K562 (cell line): ENCODE measurements around the gene BCL2L1. TPM values are rescaled to one million over a fixed set of nuclear protein-coding genes. Genes with fewer than 3 reads are reported as not detected.

Source experiments
- BDP1 ChIP-seq: IDR thresholded peaks from 3 replicates; pipeline ENCODE4 v1.6.1; 2011; ENCODE audit not compliant: insufficient read length, insufficient read depth
- CCNT2 ChIP-seq: IDR thresholded peaks from 2 replicates; pipeline ENCODE4 v1.6.1; 2011; ENCODE audit warnings: borderline replicate concordance, low read depth, mild to moderate bottlenecking, moderate library complexity, mixed read lengths, low read length; ENCODE audit not compliant: insufficient read length; ENCODE audit errors: extremely low read depth
- CREBBP ChIP-seq: IDR thresholded peaks from one replicate; pipeline ENCODE4 v1.6.1; 2012; ENCODE audit warnings: low read depth, mild to moderate bottlenecking, control low read depth, inconsistent platforms, low read length
- ELF1 ChIP-seq: fragments of 200-800 bp; sonication (Bioruptor generic); IDR thresholded peaks from 2 replicates; pipeline ENCODE4 v1.6.1; 2016; ENCODE audit warnings: missing genetic modification characterization, missing compliant biosample characterization
- ETV5 ChIP-seq: sonication (generic); formaldehyde crosslinking; IDR thresholded peaks from 2 replicates; pipeline ENCODE4 v1.4.0; 2020; ENCODE audit warnings: low read depth, mild to moderate bottlenecking, missing genetic modification reagents
- FOS ChIP-seq: IDR thresholded peaks from 3 replicates; pipeline ENCODE4 v1.6.1; 2011; ENCODE audit not compliant: insufficient read length; ENCODE audit errors: extremely low read depth
- MCM7 ChIP-seq, 2 experiments: fragments of 450-650 bp; IDR thresholded peaks; 2 replicates each; pipeline ENCODE4 v1.6.1; 2016 to 2018
- MTF1 ChIP-seq: fragments of 250-450 bp; sonication (Bioruptor Pico); IDR thresholded peaks from 2 replicates; pipeline ENCODE4 v1.9.0; 2021; ENCODE audit warnings: moderate library complexity, mild to moderate bottlenecking, inconsistent platforms, borderline replicate concordance
- NELFE ChIP-seq: IDR thresholded peaks from 2 replicates; pipeline ENCODE4 v1.6.1; 2011; ENCODE audit warnings: mild to moderate bottlenecking; ENCODE audit not compliant: insufficient read depth, insufficient read length
- NFE2L1 ChIP-seq: fragments of 450-650 bp; IDR thresholded peaks from 2 replicates; pipeline ENCODE4 v1.6.1; 2016; ENCODE audit warnings: missing genetic modification characterization, low read depth, mild to moderate bottlenecking, missing compliant biosample characterization, moderate library complexity, borderline replicate concordance
- NFIX ChIP-seq: fragments of 250-450 bp; sonication (Bioruptor Pico); IDR thresholded peaks from 2 replicates; pipeline ENCODE4 v1.4.0; 2020; ENCODE audit warnings: low read depth, mild to moderate bottlenecking, moderate library complexity
- NR2F6 ChIP-seq: fragments of 450-650 bp; formaldehyde crosslinking; IDR thresholded peaks from 2 replicates; pipeline ENCODE4 v1.4.0; 2020; ENCODE audit warnings: mild to moderate bottlenecking
- NUFIP1 ChIP-seq: fragments of 450-650 bp; IDR thresholded peaks from 2 replicates; pipeline ENCODE4 v1.6.1; 2018; ENCODE audit not compliant: partially characterized antibody
- RAD21 ChIP-seq, 2 experiments: fragments of 250-450 bp in 1 of 2; fragments of 450-650 bp in 1 of 2; sonication (Bioruptor Pico) in 1 of 2; formaldehyde crosslinking in 1 of 2; IDR thresholded peaks in 1 of 2; conservative IDR thresholded peaks in 1 of 2; 2 replicates each; pipeline versions ENCODE4 v1.4.0 to v1.8.0; 2020 to 2022; ENCODE audit warnings: mild to moderate bottlenecking in 2 of 2, moderate library complexity in 1 of 2
- RBM39 ChIP-seq: fragments of 200-400 bp; formaldehyde crosslinking; optimal IDR thresholded peaks from 2 replicates; pipeline ENCODE3; 2018; ENCODE audit warnings: low read depth, low read length
- RFX7 ChIP-seq: fragments of 250-450 bp; sonication (Bioruptor Pico); IDR thresholded peaks from 2 replicates; pipeline ENCODE4 v1.5.1; 2021; ENCODE audit warnings: mild to moderate bottlenecking
- SMARCE1 ChIP-seq: fragments of 450-650 bp; IDR thresholded peaks from 2 replicates; pipeline ENCODE4 v1.7.1; 2016; ENCODE audit warnings: mild to moderate bottlenecking
- STAT5A ChIP-seq: IDR thresholded peaks from 2 replicates; pipeline ENCODE4 v1.6.1; 2012; ENCODE audit warnings: low read length, inconsistent platforms, borderline replicate concordance
- TAL1 ChIP-seq: fragments of 450-650 bp; IDR thresholded peaks from 2 replicates; pipeline ENCODE4 v1.6.1; 2016; ENCODE audit warnings: mild to moderate bottlenecking
- ZC3H11A ChIP-seq: IDR thresholded peaks from 2 replicates; pipeline ENCODE4 v1.6.1; 2012; ENCODE audit warnings: low read depth, low read length, improper control_type of control experiment
- ZNF3 ChIP-seq: fragments of 250-450 bp; sonication (Bioruptor Pico); IDR thresholded peaks from 2 replicates; pipeline ENCODE4 v1.5.0; 2021; ENCODE audit warnings: mild to moderate bottlenecking, moderate library complexity
- polyA plus RNA-seq, 8 experiments: library from polyadenylated mRNA; depleted of rRNA in 4 of 8; stranded (reverse) in 5 of 8; unstranded in 3 of 8; fragments of >200 nt; fragmentation: Nextera tagmentation in 2 of 8; fragmentation: Illumina TruSeq in 1 of 8; extraction: Ambion mirVana in 2 of 8; extraction: Trizol in 1 of 8; gene quantifications; 2 replicates each; pipeline versions ENCODE4 v1.2.1 to v1.2.3, GENCODE V29; 2011 to 2014; ENCODE audit warnings: inconsistent platforms in 1 of 8, missing spikeins in 1 of 8
- total RNA-seq, 7 experiments: library from RNA; depleted of rRNA in 6 of 7; stranded (reverse); fragments of >200 nt in 6 of 7; fragmentation: Illumina TruSeq in 2 of 7; extraction: Trizol in 2 of 7; gene quantifications; 2 replicates each; pipeline versions ENCODE4 v1.2.1 to v1.2.3, GENCODE V29; 2011 to 2021; ENCODE audit warnings: low replicate concordance in 1 of 7
- TF ChIP-seq, protein P1 (sequence below): fragments of 450-650 bp; IDR thresholded peaks from 2 replicates; pipeline ENCODE4 v1.6.1; 2014; ENCODE audit warnings: low read depth, mild to moderate bottlenecking, moderate library complexity, borderline replicate concordance
- TF ChIP-seq, protein P2 (sequence below): fragments of 250-450 bp; sonication (Bioruptor Pico); IDR thresholded peaks from 2 replicates; pipeline ENCODE4 v1.8.0; 2021; ENCODE audit warnings: mild to moderate bottlenecking, moderate library complexity
- TF ChIP-seq, protein P3 (sequence below): fragments of 450-650 bp; IDR thresholded peaks from 2 replicates; pipeline ENCODE4 v1.6.1; 2016
- TF ChIP-seq, protein P4 (sequence below): sonication (generic); formaldehyde crosslinking; IDR thresholded peaks from 2 replicates; pipeline ENCODE4 v1.8.0; 2022; ENCODE audit warnings: missing genetic modification reagents, mild to moderate bottlenecking, moderate library complexity, borderline replicate concordance

BCL2L1 gene
- total and polyA plus RNA-seq, 9 of the 15 experiments (the other 6 are each of a cell fraction or from before 2014, with no cell fraction given), result 3.3 to 182 (median 120) TPM

DNA sequence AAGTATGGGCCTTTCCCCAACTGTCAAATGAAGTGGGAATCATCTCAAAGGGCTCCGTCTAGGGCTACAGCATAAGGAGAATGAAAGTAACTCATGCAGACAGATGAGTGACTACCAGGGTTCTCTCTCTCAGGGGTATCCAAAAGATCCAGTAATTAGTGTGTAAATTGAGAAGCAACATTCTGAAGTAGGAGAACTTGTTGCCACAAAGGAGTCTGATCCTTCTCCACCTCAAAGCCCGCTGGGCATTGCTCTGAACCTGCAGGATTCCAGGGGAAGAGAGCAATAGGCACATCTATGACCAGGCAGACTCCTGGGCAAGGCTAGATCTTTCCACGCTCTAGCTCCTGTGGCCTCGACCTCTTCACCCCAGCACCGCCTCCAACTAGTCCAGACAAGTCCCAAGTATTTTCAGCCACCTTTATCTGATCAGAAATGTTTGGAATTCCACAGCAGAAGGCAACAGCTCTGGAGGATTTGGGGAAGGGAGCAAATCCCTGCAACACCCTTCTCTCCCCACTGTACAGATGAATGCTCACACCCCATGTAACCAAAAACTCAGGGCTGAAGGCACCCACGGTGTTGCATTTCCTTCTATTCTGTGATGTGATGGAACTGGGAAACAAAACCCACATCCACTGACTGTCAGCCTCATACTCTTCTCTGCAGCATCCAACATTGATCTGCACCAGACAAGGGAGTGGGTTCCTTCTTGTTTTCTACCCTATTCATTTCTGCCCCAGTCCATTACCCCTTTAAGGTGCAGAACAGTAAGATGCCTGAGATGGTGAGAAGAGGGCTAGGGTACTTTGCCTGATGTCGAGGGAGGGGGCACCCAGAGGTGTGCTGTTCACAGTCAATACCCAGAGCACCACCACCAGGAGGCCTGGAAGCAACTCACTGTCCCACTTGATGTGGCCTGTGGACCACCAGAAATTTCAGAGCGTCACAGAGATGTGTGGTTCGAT lies 44.0 kb downstream of the BCL2L1 start (continued):
- no peak for TF ChIP-seq RAD21 (CRISPR knock-in tag; conservative IDR thresholded peaks at IDR 0.05 in 1 of 2, IDR thresholded peaks at IDR 0.05 in 1 of 2)
- TF ChIP-seq, protein P1, sequence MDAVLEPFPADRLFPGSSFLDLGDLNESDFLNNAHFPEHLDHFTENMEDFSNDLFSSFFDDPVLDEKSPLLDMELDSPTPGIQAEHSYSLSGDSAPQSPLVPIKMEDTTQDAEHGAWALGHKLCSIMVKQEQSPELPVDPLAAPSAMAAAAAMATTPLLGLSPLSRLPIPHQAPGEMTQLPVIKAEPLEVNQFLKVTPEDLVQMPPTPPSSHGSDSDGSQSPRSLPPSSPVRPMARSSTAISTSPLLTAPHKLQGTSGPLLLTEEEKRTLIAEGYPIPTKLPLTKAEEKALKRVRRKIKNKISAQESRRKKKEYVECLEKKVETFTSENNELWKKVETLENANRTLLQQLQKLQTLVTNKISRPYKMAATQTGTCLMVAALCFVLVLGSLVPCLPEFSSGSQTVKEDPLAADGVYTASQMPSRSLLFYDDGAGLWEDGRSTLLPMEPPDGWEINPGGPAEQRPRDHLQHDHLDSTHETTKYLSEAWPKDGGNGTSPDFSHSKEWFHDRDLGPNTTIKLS, result no peak
- no peak for TF ChIP-seq NUFIP1
- TF ChIP-seq, protein P2, sequence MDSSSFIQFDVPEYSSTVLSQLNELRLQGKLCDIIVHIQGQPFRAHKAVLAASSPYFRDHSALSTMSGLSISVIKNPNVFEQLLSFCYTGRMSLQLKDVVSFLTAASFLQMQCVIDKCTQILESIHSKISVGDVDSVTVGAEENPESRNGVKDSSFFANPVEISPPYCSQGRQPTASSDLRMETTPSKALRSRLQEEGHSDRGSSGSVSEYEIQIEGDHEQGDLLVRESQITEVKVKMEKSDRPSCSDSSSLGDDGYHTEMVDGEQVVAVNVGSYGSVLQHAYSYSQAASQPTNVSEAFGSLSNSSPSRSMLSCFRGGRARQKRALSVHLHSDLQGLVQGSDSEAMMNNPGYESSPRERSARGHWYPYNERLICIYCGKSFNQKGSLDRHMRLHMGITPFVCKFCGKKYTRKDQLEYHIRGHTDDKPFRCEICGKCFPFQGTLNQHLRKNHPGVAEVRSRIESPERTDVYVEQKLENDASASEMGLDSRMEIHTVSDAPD (CRISPR knock-in tag), result no peak
- TF ChIP-seq MCM7 (IDR thresholded peaks at IDR 0.05), result no peak
- no peak for TF ChIP-seq CCNT2
- TF ChIP-seq, protein P3, sequence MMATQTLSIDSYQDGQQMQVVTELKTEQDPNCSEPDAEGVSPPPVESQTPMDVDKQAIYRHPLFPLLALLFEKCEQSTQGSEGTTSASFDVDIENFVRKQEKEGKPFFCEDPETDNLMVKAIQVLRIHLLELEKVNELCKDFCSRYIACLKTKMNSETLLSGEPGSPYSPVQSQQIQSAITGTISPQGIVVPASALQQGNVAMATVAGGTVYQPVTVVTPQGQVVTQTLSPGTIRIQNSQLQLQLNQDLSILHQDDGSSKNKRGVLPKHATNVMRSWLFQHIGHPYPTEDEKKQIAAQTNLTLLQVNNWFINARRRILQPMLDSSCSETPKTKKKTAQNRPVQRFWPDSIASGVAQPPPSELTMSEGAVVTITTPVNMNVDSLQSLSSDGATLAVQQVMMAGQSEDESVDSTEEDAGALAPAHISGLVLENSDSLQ, result no peak
- TF ChIP-seq BDP1, result no peak
- TF ChIP-seq ZC3H11A, result no peak
- TF ChIP-seq ELF1 (tag), result no peak
- TF ChIP-seq NFIX (CRISPR knock-in tag), result no peak
- no peak for TF ChIP-seq CREBBP
- no peak for TF ChIP-seq NELFE
- TF ChIP-seq TAL1, result no peak
- no peak for TF ChIP-seq MTF1 (CRISPR knock-in tag)
- TF ChIP-seq RFX7 (CRISPR knock-in tag), result no peak
- TF ChIP-seq RBM39, result no peak
- TF ChIP-seq SMARCE1, result no peak
- TF ChIP-seq NFE2L1 (tag), result no peak
- no peak for TF ChIP-seq STAT5A
- TF ChIP-seq ZNF3 (CRISPR knock-in tag), result no peak
- TF ChIP-seq, protein P4, sequence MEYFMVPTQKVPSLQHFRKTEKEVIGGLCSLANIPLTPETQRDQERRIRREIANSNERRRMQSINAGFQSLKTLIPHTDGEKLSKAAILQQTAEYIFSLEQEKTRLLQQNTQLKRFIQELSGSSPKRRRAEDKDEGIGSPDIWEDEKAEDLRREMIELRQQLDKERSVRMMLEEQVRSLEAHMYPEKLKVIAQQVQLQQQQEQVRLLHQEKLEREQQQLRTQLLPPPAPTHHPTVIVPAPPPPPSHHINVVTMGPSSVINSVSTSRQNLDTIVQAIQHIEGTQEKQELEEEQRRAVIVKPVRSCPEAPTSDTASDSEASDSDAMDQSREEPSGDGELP (CRISPR knock-in tag), result no peak
- TF ChIP-seq NR2F6 (CRISPR knock-in tag), result no peak
- TF ChIP-seq FOS, result no peak
- no peak for TF ChIP-seq ETV5 (CRISPR knock-in tag)
